ENCODE measurements around the gene MSI2. TPM values are rescaled to one million over a fixed set of nuclear protein-coding genes. Genes with fewer than 3 reads are reported as not detected.

The MSI2 gene
- total and polyA plus RNA-seq, 2 donors (not counting 3 experiments of a cell fraction or from before 2014, with no cell fraction given), result 20.9 to 59.3 TPM

GRCh38 chr17:57261084-57261461 lies 4.8 kb downstream of the MSI2 start:
- TF ChIP-seq MYC (IDR thresholded peaks at IDR 0.05; ENCODE audit: low read depth, low read length), result no peak
- TF ChIP-seq CTCF (IDR thresholded peaks at IDR 0.05; ENCODE audit: extremely low read depth in 1 of 2, insufficient read depth in 1 of 2, low read depth in 1 of 2, low read length in 2 of 2), result no peak
- TF ChIP-seq FOS (IDR thresholded peaks at IDR 0.05; ENCODE audit: borderline replicate concordance, insufficient read depth, low read length), result no peak
- Histone ChIP-seq H3K9ac (replicated peaks; ENCODE audit: extremely low read depth, insufficient read depth, low read length) (no peak overlapping the region), H2AFZ (ENCODE audit: low read depth, low read length) (no peak overlapping the region), H4K20me1 (replicated peaks; ENCODE audit: control insufficient read depth, extremely low read depth, insufficient read depth, low read length) (no peaks in the 10 kb centered on the region), H3K4me2 (ENCODE audit: insufficient read depth, low read length) (no peak overlapping the region), H3K27ac (ENCODE audit: insufficient read depth, low read depth, low read length) (no peak overlapping the region), H3K9me1 (replicated peaks; ENCODE audit: control insufficient read depth, extremely low read depth, insufficient read depth, low read length) (no peaks in the 10 kb centered on the region), H3K9me3 (replicated peaks; ENCODE audit: control insufficient read depth, insufficient read depth, low read length) (no peaks in the 10 kb centered on the region), H3K79me2 (ENCODE audit: control insufficient read depth, insufficient read depth, low read length) (no peaks in the 10 kb centered on the region), H3K4me3 (replicated peaks in 1 of 3; ENCODE audit: insufficient read depth in 1 of 3, low read depth in 1 of 3, low read length in 3 of 3) (no peak overlapping the region), H3K4me1 (ENCODE audit: control insufficient read depth, extremely low read depth, insufficient read depth, low read length) (peaks cover 10% of the 10 kb centered on the region), H3K36me3 (ENCODE audit: control insufficient read depth in 2 of 2, extremely low read depth in 1 of 2, insufficient read depth in 2 of 2, low read length in 2 of 2) (peaks cover 0 to 13% of the 10 kb centered on the region in 2 experiments), H3K27me3 (ENCODE audit: control insufficient read depth in 2 of 2, insufficient read depth in 2 of 2, low read length in 2 of 2) (no peaks in the 10 kb centered on the region)
- ChIA-PET POLR2A (no interaction called here), CTCF (interaction anchor here (0.6 to 1.1 kb wide), 3 partner anchors 9 to 163 kb away, joined by 3 to 4 read pairs (median 3); no protein-coding TSS in a partner anchor)
- no TSS peak for BruUV-seq (replicated peaks)
- intact Hi-C loops (cut with micrococcal nuclease) (no loop called here), dilution Hi-C loops (cut with MboI; ENCODE audit: extremely low pct_ligation_motif_present, low sequenced_read_pairs) (no loop called here)
- FAIRE-seq (no peak), DNase-seq (ENCODE audit: low read depth, low spot score) (no peak)

- H3K27ac ChIP-seq (ENCODE audit: insufficient read depth, low read depth, low read length), result no peak overlapping the region
- H3K79me2 ChIP-seq (ENCODE audit: control insufficient read depth, insufficient read depth, low read length), result no peaks in the 10 kb centered on the region
- H4K20me1 ChIP-seq (replicated peaks; ENCODE audit: control insufficient read depth, extremely low read depth, insufficient read depth, low read length), result no peaks in the 10 kb centered on the region
- FAIRE-seq (no peak), DNase-seq (ENCODE audit: low read depth, low spot score) (no peak)
- H2AFZ ChIP-seq (ENCODE audit: low read depth, low read length), result no peak overlapping the region
- dilution Hi-C loops (cut with MboI; ENCODE audit: extremely low pct_ligation_motif_present, low sequenced_read_pairs) (no loop called here), intact Hi-C loops (cut with micrococcal nuclease) (no loop called here)
- no peak overlapping the region for H3K4me2 ChIP-seq (ENCODE audit: insufficient read depth, low read length)
- H3K36me3 ChIP-seq (ENCODE audit: control insufficient read depth in 2 of 2, extremely low read depth in 1 of 2, insufficient read depth in 2 of 2, low read length in 2 of 2), result peaks cover 7 to 13% of the 10 kb centered on the region in 2 experiments
- no peak for TF ChIP-seq FOS (IDR thresholded peaks at IDR 0.05; ENCODE audit: borderline replicate concordance, insufficient read depth, low read length)
- TF ChIP-seq POLR2AphosphoS5 (IDR thresholded peaks at IDR 0.05; ENCODE audit: insufficient read depth, low read depth, low read length), result no peak
- TF ChIP-seq EZH2 (IDR thresholded peaks at IDR 0.05; ENCODE audit: borderline replicate concordance, low read depth, low read length, severe bottlenecking), result no peak
- no peak for TF ChIP-seq CTCF (IDR thresholded peaks at IDR 0.05; ENCODE audit: extremely low read depth in 1 of 2, insufficient read depth in 1 of 2, low read depth in 1 of 2, low read length in 2 of 2)
- no peak for TF ChIP-seq POLR2A (IDR thresholded peaks at IDR 0.05; ENCODE audit: low read depth, low read length)
- no peak for TF ChIP-seq MYC (IDR thresholded peaks at IDR 0.05; ENCODE audit: low read depth, low read length)
- no peak for TF ChIP-seq MAX (IDR thresholded peaks at IDR 0.05; ENCODE audit: insufficient read depth, insufficient read length)
- no peak for TF ChIP-seq GATA2 (IDR thresholded peaks at IDR 0.05; ENCODE audit: insufficient read depth, insufficient read length, low read depth, low read length)
- TF ChIP-seq JUN (IDR thresholded peaks at IDR 0.05; ENCODE audit: borderline replicate concordance, insufficient read depth, insufficient read length, low read depth), result no peak
- no peak overlapping the region for H3K4me3 ChIP-seq (replicated peaks in 1 of 3; ENCODE audit: insufficient read depth in 1 of 3, low read depth in 1 of 3, low read length in 3 of 3)
- peaks cover 7% of the 10 kb centered on the region for H3K4me1 ChIP-seq (ENCODE audit: control insufficient read depth, extremely low read depth, insufficient read depth, low read length)
- no TSS peak for BruUV-seq (replicated peaks)
- H3K9me1 ChIP-seq (replicated peaks; ENCODE audit: control insufficient read depth, extremely low read depth, insufficient read depth, low read length), result no peaks in the 10 kb centered on the region
- H3K9ac ChIP-seq (replicated peaks; ENCODE audit: extremely low read depth, insufficient read depth, low read length), result no peak overlapping the region
- no peaks in the 10 kb centered on the region for H3K9me3 ChIP-seq (replicated peaks; ENCODE audit: control insufficient read depth, insufficient read depth, low read length)
- no peaks in the 10 kb centered on the region for H3K27me3 ChIP-seq (ENCODE audit: control insufficient read depth in 2 of 2, insufficient read depth in 2 of 2, low read length in 2 of 2)
- CTCF ChIA-PET, result no interaction called here
- POLR2A ChIA-PET, result no interaction called here
These were observed 6.2 kb downstream of the MSI2 start for GRCh38 chr17:57262557-57262956.

Data from endothelial cell of umbilical vein (primary cell).